Stomach (tissue), 4 donors: Measurements from ENCODE around the gene ARHGAP26.
"Not testable (repeated sequence)": the region's sequence is repeated elsewhere in the genome, so short reads cannot be mapped to it uniquely, and the experiment has no call there.

Source experiments
- CTCF ChIP-seq, 7 experiments: fragments of 450-650 bp in 4 of 7; fragments of 200-600 bp in 3 of 7; sonication (generic) in 3 of 7; IDR thresholded peaks; one replicate each; pipeline ENCODE4 v1.5.1; 2016 to 2019; ENCODE audit warnings: antibody characterized with exemption in 7 of 7, control low read depth in 2 of 7, mild to moderate bottlenecking in 1 of 7
- POLR2A ChIP-seq, 4 donors: fragments of 450-650 bp; IDR thresholded peaks; one replicate each; pipeline ENCODE4 v1.6.1; 2016; ENCODE audit warnings: antibody characterized with exemption in 4 of 4, control low read depth in 2 of 4, mild to moderate bottlenecking in 1 of 4, moderate library complexity in 1 of 4

- not testable (repeated sequence) for TF ChIP-seq CTCF, POLR2A (IDR thresholded peaks at IDR 0.05)
Observed at GRCh38 chr5:143000551-143000950, 230.4 kb downstream of the ARHGAP26 start.
